HepG2 (cell line): ENCODE data around the gene DENND4B. TPM values are rescaled to one million over a fixed set of nuclear protein-coding genes. Genes with fewer than 3 reads are reported as not detected.

ENCODE experiments used
- ATAD3A ChIP-seq: sonication (generic); formaldehyde crosslinking; IDR thresholded peaks from 2 replicates; pipeline ENCODE4 v1.4.0; 2020; ENCODE audit warnings: missing genetic modification reagents
- CEBPG ChIP-seq: IDR thresholded peaks from 2 replicates; pipeline ENCODE4 v1.6.1; 2016
- FOXA3 ChIP-seq: IDR thresholded peaks from 2 replicates; pipeline ENCODE4 v1.6.1; 2016; ENCODE audit warnings: missing genetic modification reagents, missing compliant biosample characterization
- GPBP1L1 ChIP-seq: sonication (generic); formaldehyde crosslinking; IDR thresholded peaks from 2 replicates; pipeline ENCODE4 v1.5.0; 2020; ENCODE audit warnings: mild to moderate bottlenecking, missing genetic modification reagents
- HNF4A ChIP-seq: sonication (generic); formaldehyde crosslinking; IDR thresholded peaks from 2 replicates; pipeline ENCODE4 v1.4.0; 2020; ENCODE audit warnings: missing genetic modification reagents
- HOXA9 ChIP-seq: sonication (generic); formaldehyde crosslinking; IDR thresholded peaks from 2 replicates; pipeline ENCODE4 v1.8.1; 2022; ENCODE audit warnings: missing genetic modification reagents, mild to moderate bottlenecking, moderate library complexity, borderline replicate concordance
- KLF12 ChIP-seq: sonication (generic); formaldehyde crosslinking; IDR thresholded peaks from 2 replicates; pipeline ENCODE4 v1.4.0; 2020; ENCODE audit warnings: missing genetic modification reagents, borderline replicate concordance
- MEIS2 ChIP-seq: sonication (generic); formaldehyde crosslinking; IDR thresholded peaks from 2 replicates; pipeline ENCODE4 v1.9.0; 2021; ENCODE audit warnings: mild to moderate bottlenecking, missing genetic modification reagents
- NFIC ChIP-seq: IDR thresholded peaks from 2 replicates; pipeline ENCODE4 v1.6.1; 2012; ENCODE audit warnings: mild to moderate bottlenecking, low read length, inconsistent platforms
- PHF8 ChIP-seq: sonication (generic); formaldehyde crosslinking; IDR thresholded peaks from 2 replicates; pipeline ENCODE4 v1.5.0; 2020; ENCODE audit warnings: missing genetic modification reagents
- PLSCR1 ChIP-seq: sonication (generic); formaldehyde crosslinking; IDR thresholded peaks from 2 replicates; pipeline ENCODE4 v1.5.0; 2020; ENCODE audit warnings: missing genetic modification reagents, mild to moderate bottlenecking, borderline replicate concordance
- SCMH1 ChIP-seq: sonication (generic); formaldehyde crosslinking; IDR thresholded peaks from 2 replicates; pipeline ENCODE4 v1.9.0; 2021; ENCODE audit warnings: missing genetic modification reagents, mild to moderate bottlenecking, borderline replicate concordance
- SMAD3 ChIP-seq: sonication (generic); formaldehyde crosslinking; IDR thresholded peaks from 2 replicates; pipeline ENCODE4 v1.4.0; 2020; ENCODE audit warnings: missing genetic modification reagents
- ZBTB46 ChIP-seq: sonication (generic); formaldehyde crosslinking; IDR thresholded peaks from 2 replicates; pipeline ENCODE4 v1.4.0; 2020; ENCODE audit warnings: mild to moderate bottlenecking, missing genetic modification reagents, borderline replicate concordance
- ZNF224 ChIP-seq: sonication (generic); formaldehyde crosslinking; IDR thresholded peaks from 2 replicates; pipeline ENCODE4 v1.5.0; 2020; ENCODE audit warnings: mild to moderate bottlenecking, missing genetic modification reagents
- ZNF276 ChIP-seq: sonication (generic); formaldehyde crosslinking; IDR thresholded peaks from 2 replicates; pipeline ENCODE4 v1.4.0; 2020; ENCODE audit warnings: mild to moderate bottlenecking, low read depth, missing genetic modification reagents
- ZNF512B ChIP-seq: sonication (generic); formaldehyde crosslinking; IDR thresholded peaks from 2 replicates; pipeline ENCODE4 v1.5.1; 2020; ENCODE audit warnings: missing genetic modification reagents, mild to moderate bottlenecking, borderline replicate concordance
- ZNF652 ChIP-seq: IDR thresholded peaks from 2 replicates; pipeline ENCODE4 v1.6.1; 2016; ENCODE audit warnings: low read depth, borderline replicate concordance
- ZNF75D ChIP-seq: sonication (generic); formaldehyde crosslinking; IDR thresholded peaks from 2 replicates; pipeline ENCODE4 v1.8.1; 2023; ENCODE audit warnings: missing genetic modification reagents, mild to moderate bottlenecking, borderline replicate concordance
- ZNF850 ChIP-seq: sonication (generic); formaldehyde crosslinking; conservative IDR thresholded peaks from 2 replicates; pipeline ENCODE4 v1.9.0; 2021; ENCODE audit warnings: mild to moderate bottlenecking, missing genetic modification reagents
- ZSCAN25 ChIP-seq: sonication (generic); formaldehyde crosslinking; IDR thresholded peaks from 2 replicates; pipeline ENCODE4 v1.8.0; 2022; ENCODE audit warnings: mild to moderate bottlenecking, missing genetic modification reagents
- polyA plus RNA-seq, 8 experiments: library from polyadenylated mRNA; depleted of rRNA in 3 of 8; stranded (reverse) in 7 of 8; unstranded in 1 of 8; fragments of >200 nt; fragmentation: Illumina TruSeq in 4 of 8; extraction: Trizol in 4 of 8; gene quantifications; 2 replicates each; pipeline versions ENCODE4 v1.2.1 to v1.2.3, GENCODE V29; 2011 to 2016; ENCODE audit warnings: low read depth in 4 of 8, missing spikeins in 1 of 8, mixed read lengths in 1 of 8; ENCODE audit not compliant: insufficient read depth in 1 of 8
- total RNA-seq, 5 experiments: library from RNA; depleted of rRNA; stranded (reverse); fragments of >200 nt; fragmentation: Illumina TruSeq; extraction: Trizol; gene quantifications; 2 replicates each; pipeline ENCODE4 v1.2.3, GENCODE V29; 2016; ENCODE audit warnings: low read depth in 1 of 5

Gene DENND4B
- total and polyA plus RNA-seq, 2 of the 13 experiments (the other 11 are each of a cell fraction or from before 2014, with no cell fraction given), result 15.1 to 20.3 TPM

- no peak for TF ChIP-seq ZBTB46 (CRISPR knock-in tag)
- peak; percentile 75 for TF ChIP-seq SMAD3 (CRISPR knock-in tag)
- no peak for TF ChIP-seq ATAD3A (CRISPR knock-in tag)
- TF ChIP-seq KLF12, result no peak; the same call in 1 of the 2 replicates
- peak; percentile 52 for TF ChIP-seq MEIS2 (CRISPR knock-in tag)
- no peak for TF ChIP-seq ZNF75D (CRISPR knock-in tag)
- peak; percentile 82 for TF ChIP-seq PHF8 (CRISPR knock-in tag)
- TF ChIP-seq ZNF850, result 0 out of 2 replicates have a peak, but pooled peaks have one; percentile 48
- TF ChIP-seq ZNF224 (CRISPR knock-in tag), result peak; percentile 71; the same call in 1 of the 2 replicates
- no peak for TF ChIP-seq SCMH1 (CRISPR knock-in tag)
- TF ChIP-seq ZNF276 (CRISPR knock-in tag), result no peak; the same call in 1 of the 2 replicates
- peak; percentile 4; the same call in 1 of the 2 replicates for TF ChIP-seq CEBPG
- no peak; the same call in 1 of the 2 replicates for TF ChIP-seq HOXA9
- TF ChIP-seq NFIC, result no peak
- no peak for TF ChIP-seq GPBP1L1
- TF ChIP-seq FOXA3 (CRISPR knock-in tag), result peak; percentile 85
- no peak for TF ChIP-seq PLSCR1 (CRISPR knock-in tag)
- no peak for TF ChIP-seq ZNF652
- peak; percentile 44 for TF ChIP-seq ZSCAN25
- peak; percentile 91; the same call in 1 of the 2 replicates for TF ChIP-seq ZNF512B (CRISPR knock-in tag)
- TF ChIP-seq HNF4A (CRISPR knock-in tag), result peak; percentile 11; the same call in 1 of the 2 replicates
Observed at GRCh38 chr1:153967107-153967999, 20.8 kb upstream of the DENND4B start, which contains the start of gene CREB3L4 (continued).
